ENCODE results near the gene SRRM2.

Gene SRRM2

GRCh38 chr16:2715966-2716885 is 36.2 kb upstream of the SRRM2 start:
- Histone ChIP-seq H3K4me3 (replicated peaks; ENCODE audit: insufficient read depth, low read length) (no peak overlapping the region), H3K27me3 (ENCODE audit: insufficient read depth, poor library complexity, severe bottlenecking) (no peaks in the 10 kb centered on the region), H3K27ac (replicated peaks) (no peak overlapping the region)
- TF ChIP-seq CTCF (IDR thresholded peaks at IDR 0.05; ENCODE audit: insufficient read depth, low read length): no peak
- no peak for TF ChIP-seq POLR2AphosphoS5 (IDR thresholded peaks at IDR 0.05; ENCODE audit: low read depth)
- no peak for TF ChIP-seq REST (IDR thresholded peaks at IDR 0.05; ENCODE audit: insufficient replicate concordance, low read depth)
- no peak for TF ChIP-seq SPI1 (IDR thresholded peaks at IDR 0.05; ENCODE audit: borderline replicate concordance, low read depth)
- no peak for DNase-seq (ENCODE audit: low read depth in 1 of 2, low spot score in 1 of 2)

- DNase-seq (ENCODE audit: low read depth in 1 of 2, low spot score in 1 of 2): no peak
- Histone ChIP-seq H3K27ac (replicated peaks) (no peak overlapping the region), H3K27me3 (ENCODE audit: insufficient read depth, poor library complexity, severe bottlenecking) (no peaks in the 10 kb centered on the region), H3K4me3 (replicated peaks; ENCODE audit: insufficient read depth, low read length) (no peak overlapping the region)
- TF ChIP-seq SPI1 (IDR thresholded peaks at IDR 0.05; ENCODE audit: borderline replicate concordance, low read depth): no peak
- TF ChIP-seq GABPA (IDR thresholded peaks at IDR 0.05; ENCODE audit: low read depth): no peak
- TF ChIP-seq REST (IDR thresholded peaks at IDR 0.05; ENCODE audit: insufficient replicate concordance, low read depth): no peak
- no peak for TF ChIP-seq POLR2AphosphoS5 (IDR thresholded peaks at IDR 0.05; ENCODE audit: low read depth)
- no peak for TF ChIP-seq CTCF (IDR thresholded peaks at IDR 0.05; ENCODE audit: insufficient read depth, low read length)
These were observed 35.5 kb upstream of the SRRM2 start for GRCh38 chr16:2716948-2717347.

GRCh38 chr16:2717383-2718263 is 34.8 kb upstream of the SRRM2 start:
- Histone ChIP-seq H3K27ac (replicated peaks) (no peak overlapping the region), H3K27me3 (ENCODE audit: insufficient read depth, poor library complexity, severe bottlenecking) (no peaks in the 10 kb centered on the region), H3K4me3 (replicated peaks; ENCODE audit: insufficient read depth, low read length) (no peak overlapping the region)
- no peak for DNase-seq (ENCODE audit: low read depth in 1 of 2, low spot score in 1 of 2)
- no peak for TF ChIP-seq SPI1 (IDR thresholded peaks at IDR 0.05; ENCODE audit: borderline replicate concordance, low read depth)
- TF ChIP-seq GABPA (IDR thresholded peaks at IDR 0.05; ENCODE audit: low read depth): no peak
- no peak for TF ChIP-seq CTCF (IDR thresholded peaks at IDR 0.05; ENCODE audit: insufficient read depth, low read length)
- no peak for TF ChIP-seq REST (IDR thresholded peaks at IDR 0.05; ENCODE audit: insufficient replicate concordance, low read depth)
- no peak for TF ChIP-seq POLR2AphosphoS5 (IDR thresholded peaks at IDR 0.05; ENCODE audit: low read depth)
